Caki2 (cell line): Measurements from ENCODE around the gene NTM. TPM values are rescaled to one million over a fixed set of nuclear protein-coding genes. Genes with fewer than 3 reads are reported as not detected.

Source experiments
- DNase-seq: peaks from one replicate; pipeline ENCODE4 v3.0.0-alpha.2; 2015; ENCODE audit warnings: low read depth
- in situ Hi-C: cut with HindIII; loops from 2 replicates; pipeline ENCODE4 v1.10.0; 2016; ENCODE audit warnings: low sequenced_read_pairs, low pct_unique_long_range_greater_than_20kb, mixed read lengths
- total RNA-seq: library from RNA; depleted of rRNA; stranded (reverse); fragments of >200 nt; shearing (Covaris generic); gene quantifications from 2 replicates; pipeline ENCODE4 v1.2.3, GENCODE V29; 2014; ENCODE audit warnings: low replicate concordance

NTM gene
- total RNA-seq, 1 experiment from 2014 or later = not detected

DNA sequence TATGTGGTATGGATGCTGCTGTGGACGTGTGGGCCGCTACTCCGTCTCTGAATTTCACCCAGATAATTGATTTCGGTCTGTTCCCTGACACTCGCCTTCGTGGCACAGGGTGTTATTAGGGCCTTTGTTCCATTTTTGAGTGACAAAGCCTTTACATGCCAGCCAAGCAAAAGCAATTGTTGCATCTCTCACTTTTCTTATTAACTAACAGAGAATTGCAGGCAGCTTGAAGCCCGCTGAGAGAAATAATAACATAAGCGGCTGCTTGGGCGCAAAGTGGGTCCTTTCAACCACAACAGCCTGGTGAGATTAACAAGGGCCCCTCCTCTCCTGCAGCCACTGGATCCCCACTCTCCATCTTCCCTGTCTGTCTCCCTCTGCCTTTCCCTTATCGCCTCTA, 449.4 kb downstream of the NTM start:
- no peak for DNase-seq
- in situ Hi-C loops = no loop called here

- in situ Hi-C loops = no loop called here
- DNase-seq = no peak
Observed at GRCh38 chr11:131822506-131822905, 452.1 kb downstream of the NTM start.

DNA sequence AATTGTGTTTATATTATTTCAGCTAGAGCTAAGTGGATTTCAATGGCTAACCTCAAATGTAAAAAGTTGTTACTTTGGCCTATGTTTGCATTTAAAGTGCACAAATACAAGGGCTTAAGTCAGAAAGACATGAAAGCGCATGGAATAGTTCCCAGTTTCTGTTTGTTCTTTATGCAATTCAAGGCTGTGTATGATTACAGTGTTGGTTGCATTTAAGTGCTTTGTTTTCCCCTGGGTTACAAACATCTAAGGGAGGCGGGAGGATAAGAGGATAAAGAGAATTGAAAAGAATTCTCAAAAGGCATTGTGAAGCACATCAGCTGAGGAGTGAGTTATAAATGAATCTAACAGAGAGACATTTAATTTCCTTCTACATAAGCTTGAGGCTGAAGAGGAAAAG, 453.4 kb downstream of the NTM start:
- in situ Hi-C loops = no loop called here
- DNase-seq = no peak

DNA sequence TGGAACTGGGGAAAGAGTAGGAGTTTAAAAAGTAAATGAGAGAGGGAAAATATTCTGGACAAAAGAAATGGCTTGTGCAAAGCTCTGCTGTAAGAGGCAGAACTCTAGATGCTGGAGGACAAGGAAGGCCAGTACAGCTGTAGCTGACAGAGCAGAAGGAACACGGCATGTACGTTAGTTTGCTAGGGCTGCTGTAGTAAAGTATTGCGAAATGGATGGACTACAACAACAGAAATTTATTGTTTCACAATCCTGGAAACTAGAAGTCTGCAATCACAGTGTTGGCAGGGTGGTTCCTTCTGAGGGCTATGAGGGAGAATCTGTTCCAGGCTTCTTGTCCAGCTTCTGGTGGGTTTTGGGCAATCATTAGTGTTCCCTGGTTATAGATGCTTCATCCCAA, 454.4 kb downstream of the NTM start:
- in situ Hi-C loops = no loop called here
- DNase-seq = no peak

- in situ Hi-C loops = no loop called here
Observed at GRCh38 chr11:131827430-131827829, 457.0 kb downstream of the NTM start.

GRCh38 chr11:131829725-131830124, 459.3 kb downstream of the NTM start:
- no peak for DNase-seq
- in situ Hi-C loops = no loop called here

More at GRCh38 chr11:131827430-131827829, 457.0 kb downstream of the NTM start:
- DNase-seq = no peak

GRCh38 chr11:131832079-131832478, 461.7 kb downstream of the NTM start:
- no peak for DNase-seq
- in situ Hi-C loops = no loop called here

GRCh38 chr11:131833366-131833765, 463.0 kb downstream of the NTM start:
- in situ Hi-C loops = no loop called here
- no peak for DNase-seq

DNA sequence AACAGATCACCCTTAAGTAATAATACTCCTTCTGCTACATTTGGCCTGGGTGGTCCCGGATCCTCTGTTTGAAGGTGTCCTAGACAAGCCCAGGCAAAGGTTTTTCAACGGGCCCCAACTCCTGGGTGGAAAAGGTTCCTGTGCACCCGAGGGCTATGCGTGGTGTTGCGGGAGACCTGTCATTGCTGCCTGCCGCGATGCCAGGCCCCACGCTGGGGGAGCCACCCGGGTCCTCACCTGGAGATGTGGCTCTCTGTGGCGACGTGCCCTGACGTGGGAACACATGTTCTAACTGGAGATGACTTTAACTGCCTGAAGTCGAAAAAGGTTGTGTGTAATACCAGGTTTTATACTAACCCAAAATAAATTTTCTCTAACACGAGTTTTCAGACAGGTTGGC, 467.1 kb downstream of the NTM start:
- in situ Hi-C loops = no loop called here
- DNase-seq = no peak

DNA sequence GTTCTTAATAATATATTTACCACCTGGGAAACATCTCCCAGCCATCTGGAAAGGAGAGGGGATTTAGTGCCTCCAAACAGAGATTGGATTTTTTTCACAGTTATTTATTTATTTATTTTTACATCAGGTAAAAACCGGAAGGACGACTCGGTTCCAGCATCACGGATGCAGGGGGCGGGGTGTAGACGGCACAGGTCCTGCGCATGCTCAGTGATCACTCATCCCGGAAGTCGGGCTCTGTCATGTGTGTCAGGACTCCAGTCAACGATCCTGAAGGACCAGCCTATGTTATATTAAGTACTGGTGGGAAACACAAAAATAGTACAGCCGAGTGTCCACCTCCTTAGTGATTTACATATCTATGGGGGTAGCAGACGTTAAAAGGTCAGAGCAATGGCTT, 467.6 kb downstream of the NTM start:
- no peak for DNase-seq
- in situ Hi-C loops = no loop called here

DNA sequence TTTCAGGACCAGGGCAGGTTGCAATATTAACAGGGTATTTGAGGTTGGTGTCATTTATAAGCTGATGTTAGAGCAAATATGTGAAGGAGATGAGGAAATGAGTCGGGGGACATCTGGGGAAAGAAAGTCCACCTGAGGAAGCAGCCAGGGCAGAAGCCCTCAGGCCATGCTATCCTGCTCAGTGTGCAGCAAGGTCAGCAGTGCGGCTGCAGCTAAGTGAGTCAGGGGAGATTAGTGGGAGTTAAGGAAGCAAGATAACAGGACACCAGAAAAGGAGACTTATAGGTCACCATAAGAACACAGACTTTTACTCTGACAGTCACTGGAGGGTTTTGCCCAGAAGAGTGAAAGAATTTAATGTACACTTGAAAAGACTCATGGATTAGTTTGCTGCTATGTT, 468.9 kb downstream of the NTM start:
- in situ Hi-C loops = no loop called here
- no peak for DNase-seq

GRCh38 chr11:131840545-131840944, 470.1 kb downstream of the NTM start:
- in situ Hi-C loops = no loop called here
- no peak for DNase-seq

- in situ Hi-C loops = no loop called here
- no peak for DNase-seq
Observed at GRCh38 chr11:131841028-131841427, 470.6 kb downstream of the NTM start.

DNA sequence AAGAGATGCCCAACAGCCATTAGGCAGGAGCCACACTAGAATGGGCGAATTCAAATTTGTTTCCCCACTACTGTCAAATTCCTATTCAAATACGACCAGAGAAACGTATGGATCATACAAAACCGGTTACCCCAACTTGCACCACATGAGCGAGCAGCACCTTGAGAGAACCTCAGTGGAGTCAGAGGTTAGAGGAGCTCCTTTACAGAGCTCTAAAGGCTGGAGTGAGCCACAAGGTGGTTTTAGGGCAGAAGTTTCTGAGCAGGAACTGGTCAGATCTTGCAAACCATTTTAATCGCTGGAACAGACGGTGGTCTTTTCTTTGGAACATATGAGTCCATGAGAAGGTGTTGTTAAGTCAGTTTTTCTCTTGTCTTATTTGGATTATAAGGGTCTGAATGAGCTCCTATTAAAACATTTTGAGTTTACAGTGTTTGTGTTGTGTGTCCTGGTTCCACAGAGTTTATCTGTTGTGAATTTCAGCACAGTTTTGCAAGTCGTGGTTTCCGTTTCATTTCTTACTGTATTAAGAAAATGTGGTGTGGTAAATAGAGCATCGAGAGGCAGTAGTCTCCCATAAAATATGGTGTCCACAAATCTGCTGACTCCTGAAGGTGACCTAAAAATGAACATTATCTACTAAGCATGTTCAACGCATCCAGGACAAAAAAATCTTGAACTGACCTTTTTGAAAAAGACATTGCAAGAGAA, 471.7 kb downstream of the NTM start:
- DNase-seq = no peak
- in situ Hi-C loops = no loop called here

DNA sequence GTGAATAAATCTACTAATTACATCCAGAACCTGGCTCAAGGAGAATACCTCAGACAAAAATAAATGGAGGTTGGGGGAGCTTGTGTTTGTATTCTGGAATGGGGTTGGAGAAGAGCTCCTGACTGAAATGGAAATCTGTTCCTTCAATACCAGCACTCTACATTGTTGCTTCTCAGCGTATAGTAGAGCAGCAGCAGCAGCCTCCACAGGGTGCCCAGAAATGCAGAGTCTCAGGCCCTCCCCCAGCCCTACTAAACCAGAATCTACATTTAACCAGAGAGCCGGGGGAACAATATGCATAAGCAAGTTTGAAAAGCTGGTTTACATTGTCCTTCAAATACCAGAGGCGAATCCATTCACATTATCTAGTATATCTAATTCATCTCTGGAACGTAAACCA, 474.8 kb downstream of the NTM start:
- no peak for DNase-seq
- in situ Hi-C loops = no loop called here

GRCh38 chr11:131849485-131849884, 479.1 kb downstream of the NTM start:
- in situ Hi-C loops = no loop called here
- DNase-seq = no peak

GRCh38 chr11:131850507-131850906, 480.1 kb downstream of the NTM start:
- in situ Hi-C loops = no loop called here
- no peak for DNase-seq

DNA sequence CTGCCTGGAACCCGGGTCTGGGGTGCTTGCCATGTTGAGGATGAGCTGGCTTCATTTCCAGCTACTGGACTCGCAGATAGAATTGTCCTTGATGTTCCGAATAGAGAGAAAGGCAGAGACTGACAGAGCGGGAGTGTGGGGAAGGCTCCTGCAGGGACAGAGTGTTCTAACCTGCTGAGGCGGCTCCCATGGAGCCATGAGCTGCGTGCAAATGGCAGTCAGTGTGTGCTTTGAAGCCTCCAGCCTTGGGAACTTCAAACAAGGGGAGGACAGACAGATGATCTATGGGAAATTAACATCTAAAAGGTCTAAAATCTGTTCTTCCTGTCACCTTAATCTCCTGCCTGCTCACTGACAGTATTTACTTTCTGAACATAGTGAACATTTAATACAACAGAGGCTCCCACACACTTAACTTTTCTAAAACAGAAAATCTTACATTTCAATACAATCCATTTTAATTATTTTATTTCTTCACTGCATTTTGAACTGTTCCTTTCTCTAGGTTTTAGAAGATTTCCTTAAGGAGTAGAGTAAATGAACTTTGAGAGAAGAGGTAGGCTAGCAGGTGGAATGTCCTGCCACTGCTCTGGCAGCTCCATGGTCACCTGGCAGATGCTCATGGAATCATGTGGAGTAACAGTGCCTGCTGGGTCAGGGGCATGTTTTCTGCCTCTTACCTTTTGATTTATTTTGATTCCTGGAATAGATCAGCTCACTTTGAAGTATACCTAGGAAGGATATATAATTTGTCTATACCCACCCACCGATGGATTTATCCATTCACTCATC, 481.7 kb downstream of the NTM start:
- in situ Hi-C loops = no loop called here
- no peak for DNase-seq

DNA sequence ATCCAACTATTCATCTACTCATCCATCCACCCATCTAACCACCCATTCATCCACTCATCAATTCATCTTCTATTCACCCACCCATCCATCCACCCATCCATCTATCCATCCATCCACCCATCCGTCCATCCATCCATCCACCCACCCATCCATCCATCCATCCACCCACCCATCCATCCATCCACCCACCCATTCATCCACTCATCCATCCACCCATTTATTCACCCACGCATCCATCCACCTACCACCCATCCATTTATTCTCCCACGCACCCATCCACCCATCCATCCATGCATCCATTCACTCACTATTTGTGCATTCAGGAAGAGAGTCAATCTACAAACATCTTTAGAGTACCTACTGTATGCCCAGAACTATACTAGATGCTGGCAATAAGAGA, 482.3 kb downstream of the NTM start:
- DNase-seq = no peak

GRCh38 chr11:131854391-131854790, 484.0 kb downstream of the NTM start:
- in situ Hi-C loops = no loop called here

More for the DNA sequence above, 482.3 kb downstream of the NTM start:
- in situ Hi-C loops = no loop called here

More at GRCh38 chr11:131854391-131854790, 484.0 kb downstream of the NTM start:
- DNase-seq = no peak
